ENCODE results near the gene PPARGC1A. TPM values are rescaled to one million over a fixed set of nuclear protein-coding genes. Genes with fewer than 3 reads are reported as not detected.

The PPARGC1A gene
- total RNA-seq, 1 donor = 0.81 TPM

GRCh38 chr4:23805450-23805851 is 84.4 kb downstream of the PPARGC1A start:
- TF ChIP-seq CTCF (IDR thresholded peaks at IDR 0.05; ENCODE audit: insufficient read depth, low read length) = no peak
- H3K4me3 ChIP-seq (ENCODE audit: low read depth, low read length) = no peak overlapping the region
- DNase-seq (ENCODE audit: low read depth) = no peak

- no peak overlapping the region for H3K4me3 ChIP-seq (ENCODE audit: low read depth, low read length)
- TF ChIP-seq CTCF (IDR thresholded peaks at IDR 0.05; ENCODE audit: insufficient read depth, low read length) = no peak
- DNase-seq (ENCODE audit: low read depth) = peak; percentile 38
Observed at GRCh38 chr4:23789762-23790161, 100.1 kb downstream of the PPARGC1A start.

- DNase-seq (ENCODE audit: low read depth) = peak; percentile 7
- TF ChIP-seq CTCF (IDR thresholded peaks at IDR 0.05; ENCODE audit: insufficient read depth, low read length) = no peak
- H3K4me3 ChIP-seq (ENCODE audit: low read depth, low read length) = no peak overlapping the region
Observed at GRCh38 chr4:23788460-23788859, 101.4 kb downstream of the PPARGC1A start.

GRCh38 chr4:23788027-23788426 is 101.8 kb downstream of the PPARGC1A start:
- no peak overlapping the region for H3K4me3 ChIP-seq (ENCODE audit: low read depth, low read length)
- TF ChIP-seq CTCF (IDR thresholded peaks at IDR 0.05; ENCODE audit: insufficient read depth, low read length) = no peak
- DNase-seq (ENCODE audit: low read depth) = no peak

- TF ChIP-seq CTCF (IDR thresholded peaks at IDR 0.05; ENCODE audit: insufficient read depth, low read length) = no peak
- H3K4me3 ChIP-seq (ENCODE audit: low read depth, low read length) = no peak overlapping the region
- DNase-seq (ENCODE audit: low read depth) = no peak
Observed at GRCh38 chr4:23782778-23783437, 106.9 kb downstream of the PPARGC1A start.

- no peak for TF ChIP-seq CTCF (IDR thresholded peaks at IDR 0.05; ENCODE audit: insufficient read depth, low read length)
- no peak for DNase-seq (ENCODE audit: low read depth)
- H3K4me3 ChIP-seq (ENCODE audit: low read depth, low read length) = no peak overlapping the region
Observed at GRCh38 chr4:23779839-23780238, 110.0 kb downstream of the PPARGC1A start.

- H3K4me3 ChIP-seq (ENCODE audit: low read depth, low read length) = no peak overlapping the region
- DNase-seq (ENCODE audit: low read depth) = no peak
- TF ChIP-seq CTCF (IDR thresholded peaks at IDR 0.05; ENCODE audit: insufficient read depth, low read length) = no peak
Observed at GRCh38 chr4:23779422-23779821, 110.4 kb downstream of the PPARGC1A start.

Measured in fibroblast of the aortic adventitia (primary cell).